ENCODE results near the gene APOB. TPM values are rescaled to one million over a fixed set of nuclear protein-coding genes. Genes with fewer than 3 reads are reported as not detected.

The APOB gene, protein sequence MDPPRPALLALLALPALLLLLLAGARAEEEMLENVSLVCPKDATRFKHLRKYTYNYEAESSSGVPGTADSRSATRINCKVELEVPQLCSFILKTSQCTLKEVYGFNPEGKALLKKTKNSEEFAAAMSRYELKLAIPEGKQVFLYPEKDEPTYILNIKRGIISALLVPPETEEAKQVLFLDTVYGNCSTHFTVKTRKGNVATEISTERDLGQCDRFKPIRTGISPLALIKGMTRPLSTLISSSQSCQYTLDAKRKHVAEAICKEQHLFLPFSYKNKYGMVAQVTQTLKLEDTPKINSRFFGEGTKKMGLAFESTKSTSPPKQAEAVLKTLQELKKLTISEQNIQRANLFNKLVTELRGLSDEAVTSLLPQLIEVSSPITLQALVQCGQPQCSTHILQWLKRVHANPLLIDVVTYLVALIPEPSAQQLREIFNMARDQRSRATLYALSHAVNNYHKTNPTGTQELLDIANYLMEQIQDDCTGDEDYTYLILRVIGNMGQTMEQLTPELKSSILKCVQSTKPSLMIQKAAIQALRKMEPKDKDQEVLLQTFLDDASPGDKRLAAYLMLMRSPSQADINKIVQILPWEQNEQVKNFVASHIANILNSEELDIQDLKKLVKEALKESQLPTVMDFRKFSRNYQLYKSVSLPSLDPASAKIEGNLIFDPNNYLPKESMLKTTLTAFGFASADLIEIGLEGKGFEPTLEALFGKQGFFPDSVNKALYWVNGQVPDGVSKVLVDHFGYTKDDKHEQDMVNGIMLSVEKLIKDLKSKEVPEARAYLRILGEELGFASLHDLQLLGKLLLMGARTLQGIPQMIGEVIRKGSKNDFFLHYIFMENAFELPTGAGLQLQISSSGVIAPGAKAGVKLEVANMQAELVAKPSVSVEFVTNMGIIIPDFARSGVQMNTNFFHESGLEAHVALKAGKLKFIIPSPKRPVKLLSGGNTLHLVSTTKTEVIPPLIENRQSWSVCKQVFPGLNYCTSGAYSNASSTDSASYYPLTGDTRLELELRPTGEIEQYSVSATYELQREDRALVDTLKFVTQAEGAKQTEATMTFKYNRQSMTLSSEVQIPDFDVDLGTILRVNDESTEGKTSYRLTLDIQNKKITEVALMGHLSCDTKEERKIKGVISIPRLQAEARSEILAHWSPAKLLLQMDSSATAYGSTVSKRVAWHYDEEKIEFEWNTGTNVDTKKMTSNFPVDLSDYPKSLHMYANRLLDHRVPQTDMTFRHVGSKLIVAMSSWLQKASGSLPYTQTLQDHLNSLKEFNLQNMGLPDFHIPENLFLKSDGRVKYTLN (N-terminal part only)
- total RNA-seq, result under 0.01 TPM in 1 of 2 replicates, not detected in the other

DNA sequence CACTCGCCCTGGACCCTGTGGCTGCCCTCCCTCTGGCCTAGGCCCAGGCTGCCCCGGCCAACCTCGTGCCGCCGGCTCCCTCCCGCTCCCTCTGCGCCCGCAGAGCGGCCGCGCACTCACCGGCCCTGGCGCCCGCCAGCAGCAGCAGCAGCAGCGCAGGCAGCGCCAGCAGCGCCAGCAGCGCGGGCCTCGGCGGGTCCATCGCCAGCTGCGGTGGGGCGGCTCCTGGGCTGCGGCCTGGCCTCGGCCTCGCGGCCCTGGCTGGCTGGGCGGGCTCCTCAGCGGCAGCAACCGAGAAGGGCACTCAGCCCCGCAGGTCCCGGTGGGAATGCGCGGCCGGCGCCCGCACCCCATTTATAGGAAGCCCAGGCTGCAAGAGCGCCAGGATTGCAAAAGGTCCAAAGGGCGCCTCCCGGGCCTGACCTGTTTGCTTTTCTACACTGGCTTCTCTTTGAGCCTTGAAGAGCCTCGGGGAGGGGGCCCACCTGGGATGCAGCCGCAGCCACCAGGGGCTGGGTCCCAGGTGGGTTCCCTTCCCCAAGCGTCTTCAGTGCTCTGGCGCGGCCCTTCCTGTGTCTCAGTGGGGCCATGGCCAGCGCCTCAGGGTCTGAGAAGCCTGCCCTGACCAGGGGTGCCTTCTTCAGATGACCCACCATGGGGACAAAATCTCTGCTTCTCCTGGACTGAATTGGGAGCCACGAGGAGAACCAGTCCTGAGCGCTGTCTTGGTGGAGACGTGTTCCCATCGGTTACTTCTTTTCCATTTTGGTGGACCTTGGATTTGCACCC, at the start of gene APOB:
APOB (minus strand) TSS at position 330 of the 789 bp plus-strand sequence; CDS start at position 202, 128 bp downstream.

Other genes with a start within 250 kb of the APOB start
- gene LDAH, start 221.0 kb downstream of the APOB start, total RNA-seq, result 15.7 and 20.3 TPM in 2 replicates
- gene TDRD15, start 79.9 kb upstream of the APOB start, total RNA-seq, result not detected in 2 replicates

Data from regular cardiac myocyte (primary cell).